K562 (cell line): ENCODE measurements around the gene FBXO4. TPM values are rescaled to one million over a fixed set of nuclear protein-coding genes. Genes with fewer than 3 reads are reported as not detected.

ENCODE experiments used
- ATAC-seq: fragments of 200-7000 bp; cut with Tn5 transposase; 3 replicates; pipeline ENCODE4 v1.9.1; 2020; ENCODE audit warnings: moderate library complexity
- BruUV-seq: library from RNA; stranded (reverse); fragments of 400-500 nt; replicated peaks from 2 replicates; lab custom pipeline; 2021; lab: Mats Ljungman, UMichigan
- CTCF ChIA-PET: fragments of 300-600 bp; formaldehyde crosslinking; extraction: SDS; loops from one replicate; lab custom pipeline; 2021; ENCODE audit warnings: low intra/inter-chr PET ratio; lab: Yijun Ruan, JAX
- POLR2A ChIA-PET: fragments of 300-600, 350-650 bp; sonication (Branson Sonifier 250); formaldehyde crosslinking; extraction: SDS; loops from one replicate; lab custom pipeline; 2021; ENCODE audit warnings: antibody characterized with exemption, inconsistent platforms; lab: Yijun Ruan, JAX
- DNase-seq, 4 experiments: peaks; one replicate each; pipeline versions ENCODE4 v3.0.0 to v3.0.0-alpha.2; 2011 to 2018; ENCODE audit warnings: low spot score in 3 of 4, mixed read lengths in 3 of 4; ENCODE audit errors: extremely low read depth in 1 of 4
- FAIRE-seq: peaks from 2 replicates; lab custom pipeline; 2011; peaks lifted over from hg19 to GRCh38; lab: Jason Lieb, UNC
- H2AFZ ChIP-seq: 2 replicates; pipeline ENCODE4 v1.6.0; 2011; ENCODE audit warnings: low read depth, low read length, control low read depth, inconsistent platforms
- H3K27ac ChIP-seq: fragments of 200-600 bp; 3 replicates; pipeline ENCODE4 v1.8.0; 2011; ENCODE audit warnings: low read depth, mild to moderate bottlenecking, control low read depth, inconsistent platforms, low read length, moderate library complexity, mixed read lengths; ENCODE audit errors: extremely low read depth
- H3K27me3 ChIP-seq, 2 experiments: fragments of 300-600 bp in 1 of 2; 2 replicates in 1 of 2; 3 replicates in 1 of 2; pipeline versions ENCODE4 v1.6.0 to v1.8.0; 2011; ENCODE audit warnings: inconsistent platforms in 2 of 2, low read length in 2 of 2, mild to moderate bottlenecking in 1 of 2, mixed read lengths in 1 of 2, moderate library complexity in 1 of 2; ENCODE audit not compliant: control insufficient read depth in 2 of 2, insufficient read depth in 2 of 2
- H3K36me3 ChIP-seq: fragments of 300-600 bp; 3 replicates; pipeline ENCODE4 v1.8.0; 2011; ENCODE audit warnings: mild to moderate bottlenecking, low read length, inconsistent platforms; ENCODE audit not compliant: control insufficient read depth, insufficient read depth
- H3K4me1 ChIP-seq, 2 experiments: fragments of 200-600 bp in 1 of 2; replicated peaks in 1 of 2; 2 replicates in 1 of 2; 3 replicates in 1 of 2; pipeline versions ENCODE4 v1.5.1 to v1.8.0; 2011; ENCODE audit warnings: inconsistent platforms in 2 of 2, low read length in 2 of 2, mild to moderate bottlenecking in 1 of 2, mixed read lengths in 1 of 2, moderate library complexity in 1 of 2; ENCODE audit not compliant: control insufficient read depth in 2 of 2, insufficient read depth in 2 of 2
- H3K4me2 ChIP-seq: 2 replicates; pipeline ENCODE4 v1.6.1; 2011; ENCODE audit warnings: low read length, control low read depth, inconsistent platforms, mixed read lengths; ENCODE audit not compliant: insufficient read depth
- H3K4me3 ChIP-seq: fragments of 200-600 bp; sonication (generic), shearing (Covaris generic); 2 replicates; pipeline ENCODE4 v1.5.1; 2016; ENCODE audit warnings: control low read depth, inconsistent platforms
- H3K79me2 ChIP-seq: fragments of 200-600 bp; 3 replicates; pipeline ENCODE4 v1.8.0; 2011; ENCODE audit warnings: low read length, inconsistent platforms; ENCODE audit not compliant: control insufficient read depth, insufficient read depth
- H3K9ac ChIP-seq, 2 experiments: 2 replicates each; pipeline versions ENCODE4 v1.6.0 to v1.6.1; 2011; ENCODE audit warnings: low read depth in 2 of 2, low read length in 2 of 2, control low read depth in 1 of 2, inconsistent platforms in 1 of 2, mild to moderate bottlenecking in 1 of 2, mixed read lengths in 1 of 2; ENCODE audit not compliant: insufficient read depth in 1 of 2
- H3K9me1 ChIP-seq: one replicate; pipeline ENCODE4 v1.6.0; 2011; ENCODE audit warnings: inconsistent platforms, mild to moderate bottlenecking, low read length, moderate library complexity; ENCODE audit not compliant: control insufficient read depth, insufficient read depth
- H3K9me3 ChIP-seq: replicated peaks from 2 replicates; pipeline ENCODE4 v1.5.1; 2011; ENCODE audit warnings: low read depth, low read length, inconsistent platforms; ENCODE audit not compliant: control insufficient read depth, insufficient read depth
- H4K20me1 ChIP-seq: replicated peaks from 2 replicates; pipeline ENCODE4 v1.6.1; 2011; ENCODE audit warnings: low read length, inconsistent platforms, mixed read lengths; ENCODE audit not compliant: control insufficient read depth, insufficient read depth
- NR2C1 ChIP-seq, 2 experiments: fragments of 450-650 bp; IDR thresholded peaks; 2 replicates each; pipeline ENCODE4 v1.6.1; 2017; ENCODE audit warnings: mild to moderate bottlenecking in 2 of 2, antibody characterized with exemption in 1 of 2, inconsistent platforms in 1 of 2, missing compliant biosample characterization in 1 of 2, missing genetic modification characterization in 1 of 2
- SRSF3 ChIP-seq: fragments of 200-400 bp; formaldehyde crosslinking; IDR thresholded peaks from 2 replicates; pipeline ENCODE4 v1.6.1; 2016; ENCODE audit warnings: mild to moderate bottlenecking, low read length, moderate library complexity; ENCODE audit not compliant: insufficient read depth
- ZNF140 ChIP-seq: fragments of 250-450 bp; sonication (Bioruptor Pico); IDR thresholded peaks from 2 replicates; pipeline ENCODE4 v1.8.0; 2021; ENCODE audit warnings: moderate library complexity, mild to moderate bottlenecking, inconsistent platforms
- ZNF174 ChIP-seq: fragments of 250-450 bp; sonication (Bioruptor Pico); IDR thresholded peaks from 2 replicates; pipeline ENCODE4 v1.4.0; 2020; ENCODE audit warnings: mild to moderate bottlenecking
- ZNF586 ChIP-seq: fragments of 450-650 bp; formaldehyde crosslinking; conservative IDR thresholded peaks from 2 replicates; pipeline ENCODE4 v1.4.0; 2020; ENCODE audit warnings: mild to moderate bottlenecking, moderate library complexity
- ZSCAN32 ChIP-seq: fragments of 450-650 bp; formaldehyde crosslinking; IDR thresholded peaks from 2 replicates; pipeline ENCODE4 v1.4.0; 2020; ENCODE audit warnings: mild to moderate bottlenecking, moderate library complexity
- in situ Hi-C: fragments of 300-500 bp; cut with MboI; formaldehyde crosslinking; loops from 4 replicates; pipeline ENCODE4 v1.15.0; 2018; ENCODE audit warnings: inconsistent platforms, mixed read lengths
- intact Hi-C: fragments of 100-400 bp; cut with micrococcal nuclease; formaldehyde crosslinking; loops from 2 replicates; pipeline ENCODE4 v1.14.2; 2022
- polyA plus RNA-seq, 8 experiments: library from polyadenylated mRNA; depleted of rRNA in 4 of 8; stranded (reverse) in 5 of 8; unstranded in 3 of 8; fragments of >200 nt; fragmentation: Nextera tagmentation in 2 of 8; fragmentation: Illumina TruSeq in 1 of 8; extraction: Ambion mirVana in 2 of 8; extraction: Trizol in 1 of 8; gene quantifications; 2 replicates each; pipeline versions ENCODE4 v1.2.1 to v1.2.3, GENCODE V29; 2011 to 2014; ENCODE audit warnings: inconsistent platforms in 1 of 8, missing spikeins in 1 of 8
- total RNA-seq, 7 experiments: library from RNA; depleted of rRNA in 6 of 7; stranded (reverse); fragments of >200 nt in 6 of 7; fragmentation: Illumina TruSeq in 2 of 7; extraction: Trizol in 2 of 7; gene quantifications; 2 replicates each; pipeline versions ENCODE4 v1.2.1 to v1.2.3, GENCODE V29; 2011 to 2021; ENCODE audit warnings: low replicate concordance in 1 of 7

The FBXO4 gene
- total and polyA plus RNA-seq, 9 of the 15 experiments (the other 6 are each of a cell fraction or from before 2014, with no cell fraction given) = 5.9 to 33.4 (median 19.6) TPM

- FAIRE-seq (no peak), ATAC-seq (peak; percentile 15; the same call in 1 of the 3 replicates)
- Histone ChIP-seq H3K79me2 (no peaks in the 10 kb centered on the region), H3K27me3 (no peaks in the 10 kb centered on the region), H3K4me2 (no peak overlapping the region), H2AFZ (peak overlapping the region; percentile 20; the same call in 1 of the 2 replicates), H3K9me3 (no peaks in the 10 kb centered on the region), H3K4me3 (no peak overlapping the region), H4K20me1 (no peaks in the 10 kb centered on the region)
- in situ Hi-C loops = no loop called here
- BruUV-seq = no TSS peak
- POLR2A ChIA-PET = interaction anchor here (1.1 to 5.0 kb wide), 2 partner anchors 17 to 19 kb away, joined by 5 to 25 read pairs; partner anchors contain the start of gene RIMOC1
- intact Hi-C loops = no loop called here
- TF ChIP-seq ZSCAN32 (CRISPR knock-in tag) (no peak), NR2C1 (IDR thresholded peaks at IDR 0.05) (no peak), NR2C1 (tag; IDR thresholded peaks at IDR 0.05) (no peak), SRSF3 (no peak), ZNF586 (CRISPR knock-in tag) (no peak), ZNF140 (no peak), ZNF174 (no peak)
- TF ChIP-seq, all 486 proteins: peak for 0
- Histone ChIP-seq H3K9ac (no peak overlapping the region), H3K4me1 (peaks cover 4 to 21% of the 10 kb centered on the region in 2 experiments; a peak in 3 of 5 replicates), H3K9me1 (no peaks in the 10 kb centered on the region), H3K36me3 (no peaks in the 10 kb centered on the region), H3K27ac (no peak overlapping the region)
- CTCF ChIA-PET = no interaction called here
- no peak for DNase-seq
These were observed 39.8 kb upstream of the FBXO4 start for GRCh38 chr5:41885286-41885685.
